Lower leg skin (tissue), 3 donors: ENCODE data around the gene C6orf15.

ENCODE experiments used
- POLR2A ChIP-seq, 2 donors: fragments of 450-650 bp; IDR thresholded peaks; one replicate each; pipeline ENCODE4 v1.6.1; 2016 to 2017; ENCODE audit warnings: antibody characterized with exemption in 2 of 2, mild to moderate bottlenecking in 1 of 2, moderate library complexity in 1 of 2
- TF ChIP-seq, protein P1 (sequence below), 3 donors: fragments of 450-650 bp; IDR thresholded peaks; one replicate each; pipeline ENCODE4 v1.5.1; 2016; ENCODE audit warnings: antibody characterized with exemption in 3 of 3, mild to moderate bottlenecking in 3 of 3, moderate library complexity in 2 of 3

- TF ChIP-seq, protein P1, sequence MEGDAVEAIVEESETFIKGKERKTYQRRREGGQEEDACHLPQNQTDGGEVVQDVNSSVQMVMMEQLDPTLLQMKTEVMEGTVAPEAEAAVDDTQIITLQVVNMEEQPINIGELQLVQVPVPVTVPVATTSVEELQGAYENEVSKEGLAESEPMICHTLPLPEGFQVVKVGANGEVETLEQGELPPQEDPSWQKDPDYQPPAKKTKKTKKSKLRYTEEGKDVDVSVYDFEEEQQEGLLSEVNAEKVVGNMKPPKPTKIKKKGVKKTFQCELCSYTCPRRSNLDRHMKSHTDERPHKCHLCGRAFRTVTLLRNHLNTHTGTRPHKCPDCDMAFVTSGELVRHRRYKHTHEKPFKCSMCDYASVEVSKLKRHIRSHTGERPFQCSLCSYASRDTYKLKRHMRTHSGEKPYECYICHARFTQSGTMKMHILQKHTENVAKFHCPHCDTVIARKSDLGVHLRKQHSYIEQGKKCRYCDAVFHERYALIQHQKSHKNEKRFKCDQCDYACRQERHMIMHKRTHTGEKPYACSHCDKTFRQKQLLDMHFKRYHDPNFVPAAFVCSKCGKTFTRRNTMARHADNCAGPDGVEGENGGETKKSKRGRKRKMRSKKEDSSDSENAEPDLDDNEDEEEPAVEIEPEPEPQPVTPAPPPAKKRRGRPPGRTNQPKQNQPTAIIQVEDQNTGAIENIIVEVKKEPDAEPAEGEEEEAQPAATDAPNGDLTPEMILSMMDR (IDR thresholded peaks at IDR 0.05) = no peak
- no peak for TF ChIP-seq POLR2A (IDR thresholded peaks at IDR 0.05)
These were observed 13.9 kb downstream of the C6orf15 start for GRCh38 chr6:31098449-31098938.
